Measurements from ENCODE around the gene HMG20A.

HMG20A gene

GRCh38 chr15:77436822-77437221 is 16.1 kb downstream of the HMG20A start:
- DNase-seq, result no peak

- DNase-seq, result no peak
These were observed 16.6 kb downstream of the HMG20A start for GRCh38 chr15:77437264-77437663.

GRCh38 chr15:77440378-77440999 is 19.8 kb downstream of the HMG20A start:
- DNase-seq, result no peak

- no peak for DNase-seq
These were observed 26.2 kb downstream of the HMG20A start for GRCh38 chr15:77446840-77447390.

GRCh38 chr15:77454265-77454664 is 33.6 kb downstream of the HMG20A start:
- no peak for DNase-seq

- no peak for DNase-seq
These were observed 34.3 kb downstream of the HMG20A start for GRCh38 chr15:77454951-77455350.

- DNase-seq, result no peak
These were observed 35.1 kb downstream of the HMG20A start for GRCh38 chr15:77455696-77456321.

- no peak for DNase-seq
These were observed 36.1 kb downstream of the HMG20A start for GRCh38 chr15:77456746-77457145.

DNA sequence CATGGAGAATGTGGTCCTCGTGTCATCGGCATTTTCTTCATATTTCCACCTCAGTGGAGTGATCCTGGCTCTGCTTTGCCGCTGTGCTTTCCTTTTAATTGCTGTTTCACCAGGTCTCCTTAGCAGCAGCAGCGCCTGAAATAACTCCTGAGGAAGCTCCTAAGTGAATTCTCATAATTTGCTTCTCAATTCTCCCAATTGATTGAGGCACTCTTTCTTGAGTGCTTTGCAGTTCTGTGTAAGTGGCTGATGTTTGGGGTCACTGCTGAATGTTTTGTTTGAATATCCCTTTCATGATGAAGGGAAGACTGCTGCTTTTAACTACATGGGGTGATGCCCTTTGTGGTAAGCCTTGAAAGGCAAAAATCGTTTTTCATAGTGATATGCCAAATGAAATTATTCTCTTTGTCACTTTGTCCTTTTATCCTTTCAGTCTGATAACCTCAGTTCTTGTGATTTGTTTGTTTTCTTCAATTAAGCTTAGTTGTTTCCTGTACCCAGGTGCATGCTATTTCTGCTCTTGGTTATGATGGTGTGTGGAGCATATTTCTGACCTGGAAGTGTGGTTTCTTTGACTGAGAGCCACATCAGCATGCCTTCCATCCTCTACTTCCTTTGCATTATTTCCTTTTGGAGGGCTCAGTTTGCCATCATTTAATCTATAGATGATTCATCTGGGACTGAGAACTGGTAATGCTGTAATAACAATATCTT is 36.7 kb downstream of the HMG20A start:
- no peak for DNase-seq

- no peak for DNase-seq
These were observed 37.2 kb downstream of the HMG20A start for GRCh38 chr15:77457905-77458265.

- DNase-seq, result no peak
These were observed 38.3 kb downstream of the HMG20A start for GRCh38 chr15:77459031-77459430.

- no peak for DNase-seq
These were observed 40.8 kb downstream of the HMG20A start for GRCh38 chr15:77461486-77461885.

GRCh38 chr15:77464129-77464865 is 43.6 kb downstream of the HMG20A start:
- DNase-seq, result no peak

- no peak for DNase-seq
These were observed 45.8 kb downstream of the HMG20A start for GRCh38 chr15:77466521-77466920.

GRCh38 chr15:77468896-77469295 is 48.2 kb downstream of the HMG20A start:
- no peak for DNase-seq

DNA sequence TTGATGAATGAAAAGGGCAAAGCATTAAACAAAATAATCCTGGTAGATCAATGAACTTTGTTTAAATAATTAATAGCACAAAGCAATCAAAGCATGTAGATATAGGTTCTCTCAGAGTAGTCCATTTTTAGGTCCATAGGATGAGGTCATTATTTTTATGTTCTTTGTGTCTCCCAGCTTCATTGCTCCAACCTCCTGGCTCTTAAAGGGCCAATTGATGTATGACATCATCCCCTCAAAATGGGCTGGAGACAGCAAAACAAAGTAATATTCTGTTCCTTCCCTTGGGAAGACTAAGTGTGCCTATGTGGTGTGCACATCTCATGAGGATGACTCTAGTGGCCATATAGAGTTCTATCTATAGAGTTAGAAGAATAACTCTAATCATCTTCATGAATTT is 49.5 kb downstream of the HMG20A start:
- no peak for DNase-seq

DNA sequence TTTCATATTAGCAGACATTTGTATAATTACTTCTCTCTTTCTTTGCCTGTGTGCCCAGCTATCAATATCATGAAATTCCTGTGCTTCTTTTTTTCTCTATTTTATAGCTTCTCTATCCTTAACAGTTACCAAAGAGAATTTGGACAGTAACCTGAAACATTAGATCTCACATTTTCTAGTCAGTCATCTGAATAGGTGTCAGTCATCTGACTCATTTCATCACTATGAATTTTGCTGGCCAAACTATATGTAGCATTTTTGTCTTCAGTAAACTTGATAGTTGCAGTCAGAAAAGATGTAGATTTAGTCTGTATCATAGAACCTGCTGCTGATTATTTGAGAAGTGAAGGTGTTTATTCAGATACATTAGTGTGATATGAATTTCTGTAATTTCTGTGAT is 52.6 kb downstream of the HMG20A start:
- DNase-seq, result no peak

DNA sequence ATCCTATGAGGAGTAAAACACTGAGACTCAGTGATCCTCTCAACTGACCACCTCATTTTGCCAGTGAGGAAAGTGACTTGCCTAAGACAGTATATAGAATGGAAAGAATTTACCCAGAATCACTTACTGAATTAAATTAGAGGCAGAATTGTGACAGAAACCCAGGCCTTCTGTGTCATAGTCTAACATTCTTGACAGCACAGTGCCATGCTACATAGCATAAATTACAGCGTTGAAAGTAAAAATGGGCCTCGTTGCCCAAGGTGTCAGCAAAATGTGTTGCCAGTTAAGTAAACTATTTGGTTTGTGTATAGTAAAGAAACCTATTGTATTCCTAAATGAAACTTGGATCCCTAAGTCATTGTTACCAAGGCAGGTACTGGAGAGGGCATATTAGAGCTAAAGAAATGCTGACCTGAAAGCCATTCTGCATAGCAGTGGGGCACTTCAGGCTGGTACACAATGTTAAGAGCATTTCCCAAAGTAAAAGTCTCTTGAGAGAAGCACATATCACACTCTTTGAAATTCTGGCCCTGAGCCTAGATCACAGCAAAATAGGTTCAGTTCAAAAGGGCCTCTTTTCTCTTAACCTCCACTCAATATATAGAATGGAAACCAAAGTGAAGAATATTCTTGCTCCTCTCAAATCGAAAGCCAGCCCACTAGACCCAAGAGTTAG is 53.8 kb downstream of the HMG20A start:
- DNase-seq, result no peak

- no peak for DNase-seq
These were observed 54.3 kb downstream of the HMG20A start for GRCh38 chr15:77475001-77475400.

- no peak for DNase-seq
These were observed 55.2 kb downstream of the HMG20A start for GRCh38 chr15:77475898-77476297.

- DNase-seq, result no peak
These were observed 56.3 kb downstream of the HMG20A start for GRCh38 chr15:77476995-77477394.

DNA sequence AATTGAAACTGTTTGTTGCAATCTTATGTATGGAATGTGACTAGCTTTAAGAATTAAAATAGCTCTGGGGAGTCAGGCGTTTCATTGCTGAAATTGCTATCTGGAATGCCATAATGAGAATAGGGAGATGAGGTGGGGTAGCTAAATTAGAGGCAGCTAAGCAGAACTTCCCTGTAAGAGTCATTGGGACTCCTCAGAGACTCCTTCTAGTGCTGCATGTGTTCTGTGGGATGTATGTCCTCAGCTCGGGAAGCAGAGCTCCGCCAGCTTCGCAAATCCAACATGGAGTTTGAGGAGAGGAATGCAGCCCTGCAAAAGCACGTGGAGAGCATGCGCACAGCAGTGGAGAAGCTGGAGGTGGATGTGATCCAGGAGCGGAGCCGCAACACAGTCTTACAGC is 57.4 kb downstream of the HMG20A start:
- DNase-seq, result no peak

DNA sequence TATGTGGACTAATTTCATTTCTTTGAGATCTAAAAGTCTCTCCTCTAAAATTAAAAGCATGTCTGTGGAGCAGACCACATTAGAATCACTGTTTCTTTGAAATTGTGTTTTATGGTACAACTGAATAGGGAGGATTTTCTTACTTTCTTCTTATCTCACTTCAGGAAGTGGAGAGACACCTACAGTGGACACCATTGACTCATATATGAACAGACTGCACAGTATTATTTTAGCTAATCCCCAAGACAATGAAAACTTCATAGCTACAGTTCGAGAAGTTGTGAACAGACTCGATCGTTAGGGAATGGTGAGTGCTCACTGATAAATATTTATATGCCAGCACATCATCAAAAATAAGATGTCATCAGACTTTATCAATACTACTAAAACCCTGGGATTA is 58.3 kb downstream of the HMG20A start:
- DNase-seq, result no peak

Measured in amniotic stem cell (primary cell).